GM20431 (cell line): ENCODE results near the gene RAB43.
"Not testable (repeated sequence)": the region's sequence is repeated elsewhere in the genome, so short reads cannot be mapped to it uniquely, and the experiment has no call there.

Experiments
- in situ Hi-C: fragments of 300-500 bp; cut with MseI, MboI; formaldehyde crosslinking; loops from one replicate; pipeline ENCODE4 v1.15.0; 2020; ENCODE audit warnings: low sequenced_read_pairs; ENCODE audit not compliant: unreplicated experiment

RAB43 gene

DNA sequence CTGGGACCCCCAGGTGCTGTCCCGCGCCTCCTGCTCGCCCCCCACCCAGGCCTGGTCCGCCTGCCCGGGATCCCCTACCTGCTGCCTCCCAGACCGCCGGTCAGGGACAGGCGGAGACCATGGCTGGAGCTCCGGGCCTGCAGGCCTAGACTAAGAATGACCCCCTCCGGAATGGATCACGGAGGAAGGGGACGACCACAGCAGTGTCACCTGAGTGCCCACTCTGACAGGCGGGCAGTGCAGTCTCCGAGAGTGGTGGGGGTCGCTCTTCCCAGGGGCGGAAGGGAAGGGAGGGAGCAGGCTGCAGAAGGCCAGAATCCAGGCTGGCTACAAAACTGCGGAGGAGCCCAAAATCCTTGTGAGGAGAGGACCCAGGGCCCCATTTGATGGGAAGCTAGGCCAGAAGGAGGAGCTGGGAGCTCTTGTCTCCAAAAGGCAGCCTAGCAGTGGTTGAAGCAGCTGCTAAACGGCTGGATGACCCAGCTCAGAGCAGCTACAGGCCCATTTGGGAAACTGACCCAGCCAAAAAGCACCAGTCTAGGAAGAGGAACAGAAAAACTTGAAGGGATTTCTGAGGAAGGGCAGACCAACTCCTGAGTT, 908 bp upstream of the RAB43 start:
- in situ Hi-C loops, result no loop called here

DNA sequence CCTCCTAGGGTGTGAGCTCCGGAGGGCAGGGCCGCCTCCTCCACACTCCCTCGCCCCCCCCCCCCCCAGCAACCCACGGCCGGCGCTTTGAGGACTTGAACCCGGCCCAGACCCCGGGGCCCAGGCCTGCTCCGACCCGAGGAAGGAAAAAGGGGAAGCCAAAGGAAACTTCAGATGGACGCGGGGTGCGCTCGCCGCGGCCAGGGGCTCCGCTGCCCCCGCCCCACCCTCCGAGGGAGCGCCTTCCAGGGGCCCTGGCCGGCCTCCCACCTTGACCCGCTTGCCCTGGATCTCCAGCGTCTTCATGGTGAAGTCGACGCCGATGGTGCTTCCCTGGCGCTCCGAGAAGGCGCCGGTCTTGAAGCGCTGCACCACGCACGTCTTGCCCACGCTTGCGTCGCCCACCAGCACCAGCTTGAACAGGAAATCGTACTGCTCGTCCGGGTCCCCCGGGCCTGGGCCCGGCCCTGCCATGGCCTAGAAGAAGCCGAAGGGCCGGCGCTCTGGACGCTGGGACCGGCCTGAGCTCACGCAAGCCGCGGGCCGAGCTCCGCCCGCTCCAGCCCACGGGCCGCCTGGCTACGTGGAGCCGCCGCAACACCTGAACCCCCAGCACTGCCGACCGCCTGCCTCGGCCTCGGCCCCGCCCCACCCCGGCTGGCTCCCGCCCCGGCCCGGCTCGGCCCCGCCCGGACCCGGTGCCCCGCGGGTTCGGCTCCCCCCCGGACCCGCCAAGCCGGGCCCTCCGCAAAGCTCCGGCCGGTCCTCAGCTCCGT, 400 bp downstream of the RAB43 start:
- in situ Hi-C loops, result no loop called here

DNA sequence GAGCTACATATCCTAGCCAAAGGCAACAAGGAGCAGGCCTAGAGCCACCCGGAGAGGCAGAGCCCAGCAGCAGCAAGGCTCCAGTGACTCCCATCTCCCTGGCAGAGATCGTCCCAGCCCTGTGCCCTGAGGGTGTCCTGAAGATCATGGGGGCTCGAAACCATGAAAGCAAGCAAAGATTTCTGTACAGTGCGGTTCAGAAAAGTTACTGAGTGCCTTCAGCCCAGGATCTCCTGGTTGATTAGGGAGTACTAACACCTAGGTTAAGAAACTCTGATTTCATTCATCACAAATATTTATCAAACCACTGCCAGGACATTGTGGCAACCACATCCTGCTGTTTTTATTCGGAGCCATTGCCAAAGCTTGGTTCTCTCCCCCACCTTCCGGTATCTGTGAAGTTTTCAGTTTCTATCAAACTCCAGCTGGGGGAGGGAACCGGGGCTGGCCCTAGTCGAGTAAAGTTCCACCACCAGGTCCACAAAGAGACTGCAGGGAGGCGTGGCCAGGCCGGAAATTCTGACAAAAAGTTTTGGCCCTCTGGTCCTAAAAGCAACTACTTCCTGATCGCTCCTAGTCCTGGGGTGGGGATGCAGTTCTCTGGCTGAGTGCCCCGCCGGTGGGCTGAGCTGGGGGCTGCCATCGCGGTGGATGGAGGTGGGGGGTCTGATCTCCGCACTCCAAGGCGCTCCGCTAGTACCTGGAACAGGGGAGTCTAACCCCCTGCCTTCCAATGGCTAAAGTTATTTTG, 1.2 kb downstream of the RAB43 start:
- in situ Hi-C loops, result no loop called here

DNA sequence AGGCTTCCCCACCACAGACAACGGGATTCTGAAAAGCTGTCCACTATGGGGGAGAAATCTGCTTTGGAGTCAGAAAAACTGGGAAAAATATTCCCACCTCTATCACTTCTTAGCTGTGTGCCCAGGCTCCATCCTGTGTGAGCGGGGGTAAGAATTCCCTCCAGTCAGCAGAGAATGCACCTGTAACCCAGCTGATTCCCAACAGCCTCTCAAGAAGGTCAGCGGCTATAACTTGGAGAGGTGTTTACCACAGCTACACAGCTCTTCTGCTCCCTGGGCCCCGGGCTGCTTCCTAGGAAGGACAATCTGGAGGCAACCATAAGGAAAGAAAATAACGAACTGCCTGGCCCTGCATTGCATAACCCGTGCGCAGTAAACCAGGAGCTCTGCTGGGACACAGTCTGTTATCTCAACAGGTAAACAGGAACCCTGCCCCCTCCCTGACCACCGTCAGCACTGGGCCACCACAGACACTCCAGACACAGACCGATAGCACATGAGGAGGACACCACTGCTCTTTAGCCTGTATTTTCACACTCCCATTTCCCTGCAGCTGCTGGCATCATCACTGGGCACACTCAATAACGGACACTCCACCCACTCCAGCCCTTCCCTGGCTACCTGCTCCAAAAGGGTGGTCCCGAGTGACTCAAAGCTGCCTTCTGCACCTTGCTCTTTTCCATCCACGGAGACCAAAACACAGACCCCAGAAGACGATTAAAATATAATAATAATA, 2.1 kb downstream of the RAB43 start:
- in situ Hi-C loops, result no loop called here

DNA sequence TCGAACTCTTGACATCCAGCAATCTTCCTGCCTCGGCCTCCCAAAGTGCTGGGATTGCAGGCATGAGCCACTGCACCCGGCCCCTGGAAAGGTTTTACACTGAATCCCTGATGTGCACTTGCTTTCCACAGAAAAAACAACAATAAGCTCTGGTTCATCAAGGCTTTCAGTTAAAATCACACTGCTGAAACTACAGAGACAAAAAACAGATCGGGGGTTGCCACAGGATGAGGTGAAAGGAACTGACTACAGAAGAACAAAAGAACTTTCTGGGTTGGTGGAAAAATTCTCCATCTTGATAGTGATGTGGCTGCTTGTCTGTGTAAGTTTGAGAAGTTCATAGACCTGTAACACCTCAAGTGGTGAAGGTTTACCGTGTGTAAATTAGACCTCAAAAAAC, 2.9 kb downstream of the RAB43 start:
- in situ Hi-C loops, result no loop called here

DNA sequence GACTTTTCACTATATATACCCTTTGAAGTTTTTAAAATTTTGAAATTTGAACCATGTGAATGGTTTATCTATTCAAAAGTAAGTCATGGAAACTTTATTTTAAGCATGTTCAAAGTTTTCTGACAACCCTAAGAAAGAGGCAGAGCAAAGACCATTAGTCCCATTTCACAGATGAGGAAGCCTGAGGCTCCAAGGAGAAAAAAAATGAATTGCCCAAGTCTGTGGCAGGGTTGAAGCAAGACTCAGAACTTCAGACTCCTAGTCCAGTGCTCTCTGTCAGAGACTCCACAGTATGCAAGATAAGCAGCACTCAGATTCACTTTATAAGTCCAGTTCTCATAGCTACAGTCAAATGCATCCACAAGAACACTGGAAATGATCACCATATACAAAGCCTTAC, 4.5 kb downstream of the RAB43 start:
- in situ Hi-C loops, result no loop called here

DNA sequence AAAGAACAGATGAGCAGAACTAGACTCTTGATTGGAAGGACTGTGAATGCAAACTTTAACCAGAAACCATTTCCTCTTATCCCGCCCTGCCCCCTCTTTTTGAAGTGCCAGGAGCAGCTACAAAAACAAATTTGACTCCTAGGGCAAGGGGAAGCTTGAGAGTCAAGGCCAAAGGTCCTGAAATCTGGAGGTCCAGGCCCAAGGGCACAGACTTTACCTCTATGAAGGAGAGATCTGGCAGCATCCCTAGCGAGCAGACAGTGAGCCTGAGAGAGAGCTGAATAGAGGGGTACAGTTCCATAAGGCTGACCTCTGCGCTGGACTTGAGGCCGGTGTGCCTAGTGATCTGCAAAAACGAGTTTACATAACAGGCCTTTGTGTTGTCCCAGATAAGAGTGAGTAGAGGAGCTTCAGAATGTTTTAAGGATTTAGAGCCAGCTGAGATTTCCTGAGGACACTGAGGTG, 5.1 kb downstream of the RAB43 start:
- in situ Hi-C loops, result no loop called here

DNA sequence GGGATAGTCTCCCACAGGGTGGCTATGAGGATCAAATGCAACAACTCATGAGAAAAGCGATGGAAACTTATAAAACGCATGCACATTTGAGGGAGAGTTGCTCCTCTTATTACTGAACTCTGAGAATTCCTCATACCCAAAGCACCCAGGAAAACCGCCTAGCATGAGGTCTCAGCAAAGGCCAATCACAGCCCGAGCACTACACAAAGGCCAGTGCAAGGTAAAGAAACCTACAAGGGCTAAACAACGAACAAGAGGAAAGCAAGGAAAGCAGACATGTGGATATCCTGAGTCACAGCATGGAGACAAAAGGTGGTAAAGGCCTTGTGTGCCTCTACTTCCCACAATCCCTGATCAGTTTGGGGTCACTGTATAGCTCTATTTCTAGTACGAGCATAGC, 7.1 kb downstream of the RAB43 start:
- in situ Hi-C loops, result no loop called here

DNA sequence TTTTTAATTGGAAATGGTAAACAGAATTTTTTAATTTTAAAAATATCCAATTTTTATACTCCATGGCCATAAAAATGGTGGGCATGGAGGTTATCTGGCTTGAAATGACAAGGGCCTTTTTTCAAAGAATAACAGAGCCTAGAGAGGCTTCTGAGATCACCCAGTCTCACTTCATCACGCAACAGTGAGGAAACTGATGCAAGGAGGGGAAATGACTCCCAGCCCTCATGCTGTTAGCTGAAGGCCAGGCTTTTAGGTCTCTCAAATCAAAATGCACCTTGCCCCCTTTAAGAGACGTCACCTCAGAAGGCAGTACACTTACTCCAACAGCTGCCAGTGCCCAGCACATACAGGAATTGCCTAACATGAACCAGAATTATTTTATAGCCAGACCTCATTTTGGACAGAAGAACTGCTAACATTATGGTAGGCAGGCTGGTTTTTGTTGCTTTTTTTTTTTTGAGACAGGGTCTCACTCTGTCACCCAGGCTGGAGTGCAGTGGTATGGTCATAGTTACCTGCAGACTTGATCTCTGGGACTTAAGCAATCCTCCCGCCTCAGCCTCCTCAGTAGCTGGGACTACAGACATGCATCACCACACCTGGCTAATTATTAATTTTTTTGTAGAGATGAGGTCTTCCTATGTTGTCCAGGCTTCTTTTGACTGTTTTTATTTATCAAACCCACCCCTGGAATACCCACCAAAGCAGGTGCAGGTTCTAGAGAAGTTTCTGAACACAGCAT, 9.1 kb downstream of the RAB43 start:
- in situ Hi-C loops, result no loop called here

DNA sequence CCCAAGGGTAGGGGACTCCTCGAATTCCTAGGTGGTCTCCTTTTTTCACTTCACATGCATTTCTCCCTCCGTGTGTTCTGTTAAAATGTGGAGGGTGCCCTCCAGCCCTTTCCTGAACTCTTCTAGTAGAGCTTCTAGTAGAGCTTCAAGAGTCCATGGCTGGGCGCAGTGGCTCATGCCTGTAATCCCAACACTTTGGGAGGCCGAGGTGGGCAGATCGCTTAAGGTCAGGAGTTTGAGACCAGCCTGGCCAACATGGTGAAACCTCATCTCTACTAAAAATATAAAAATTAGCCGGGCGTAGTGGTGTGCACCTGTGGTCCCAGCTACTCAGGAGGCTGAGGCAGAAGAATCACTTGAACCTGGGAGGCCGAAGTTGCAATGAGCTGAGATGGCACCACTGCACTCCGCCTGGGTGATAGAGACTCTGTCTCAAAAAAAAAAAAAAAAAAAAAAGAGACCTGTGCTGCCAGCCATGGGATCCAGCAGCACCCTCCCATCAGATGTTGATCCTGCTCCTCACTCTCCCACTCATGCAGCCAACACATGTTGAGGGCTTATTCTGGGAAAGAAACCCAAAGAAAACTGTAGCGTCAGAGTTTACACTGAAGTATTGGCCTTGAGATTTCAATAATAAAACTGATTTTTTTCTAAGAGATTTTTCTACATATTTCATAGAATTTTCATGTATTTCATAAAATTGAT, 10.4 kb downstream of the RAB43 start:
- in situ Hi-C loops, result not testable (repeated sequence)

DNA sequence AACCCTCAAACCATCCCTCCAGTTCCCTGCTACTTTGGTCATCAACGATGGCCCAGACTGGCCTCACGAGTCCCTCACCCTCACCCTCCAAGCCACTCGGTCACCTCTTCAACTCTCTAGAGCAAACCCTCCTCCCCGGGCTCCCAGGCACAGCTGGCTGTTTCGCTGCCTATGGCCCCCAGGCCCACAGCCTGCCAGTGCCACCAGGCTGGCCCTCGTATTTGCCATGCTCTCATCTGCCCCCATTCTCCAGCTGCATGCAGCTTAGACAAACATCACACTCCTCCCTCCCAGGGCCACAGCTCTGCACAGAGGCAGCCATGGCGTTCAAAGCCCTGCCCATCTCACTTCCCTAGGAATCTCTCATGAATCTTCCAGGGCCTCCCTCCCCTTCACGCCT, 13.8 kb downstream of the RAB43 start:
- in situ Hi-C loops, result no loop called here

DNA sequence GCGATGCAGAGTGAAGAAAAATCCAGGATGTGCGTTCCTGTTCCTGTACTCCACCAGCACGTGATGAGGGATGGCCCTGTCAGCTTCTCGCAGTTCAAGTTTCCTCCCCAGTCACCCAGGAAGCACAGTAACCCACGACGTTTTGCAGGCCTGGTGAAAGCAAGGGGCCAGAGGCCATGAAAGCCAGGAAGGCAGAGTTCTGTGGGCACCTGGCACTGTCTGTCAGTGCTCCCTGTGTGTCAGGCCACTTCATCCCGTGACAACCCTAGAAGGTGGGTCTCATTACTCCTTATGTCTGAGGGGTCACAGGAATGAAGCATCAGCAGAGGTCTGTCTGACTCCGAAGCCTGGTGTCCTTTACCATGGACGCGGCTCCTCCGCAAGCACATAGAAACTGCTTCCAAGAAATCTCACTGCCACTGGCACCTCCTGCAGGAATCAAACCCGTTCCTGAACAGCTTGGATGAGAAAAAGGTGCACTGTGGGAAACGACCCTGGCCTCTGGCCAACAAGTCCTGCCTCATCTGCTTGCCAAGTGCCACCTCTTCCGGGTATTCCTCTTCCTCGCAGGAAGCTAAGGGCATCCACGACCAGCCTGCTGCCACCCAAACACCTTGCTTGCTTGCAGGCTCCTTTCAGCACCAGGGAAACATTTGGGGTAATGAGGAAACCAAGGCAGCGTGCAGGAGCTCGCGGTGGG, 14.6 kb downstream of the RAB43 start:
- in situ Hi-C loops, result no loop called here

DNA sequence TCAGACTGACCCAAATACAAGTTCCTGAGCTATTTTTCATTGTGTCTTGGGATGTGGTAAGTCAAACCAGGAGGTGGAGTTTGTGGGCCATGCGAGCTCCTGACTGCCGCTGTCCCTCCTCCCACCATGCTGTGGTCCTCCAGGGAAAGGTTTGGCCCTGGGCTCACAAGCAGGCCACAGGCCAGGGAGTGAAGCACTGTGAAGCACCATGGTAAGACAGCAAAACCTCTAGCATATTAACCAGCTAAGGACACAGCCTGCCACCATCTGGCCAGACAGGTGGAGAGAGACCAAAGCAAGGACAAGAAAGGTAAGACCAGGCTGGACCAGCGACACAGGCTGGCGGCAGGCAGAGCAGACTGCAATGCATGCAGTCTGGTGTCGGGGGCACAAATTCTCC, 15.3 kb downstream of the RAB43 start:
- in situ Hi-C loops, result no loop called here

DNA sequence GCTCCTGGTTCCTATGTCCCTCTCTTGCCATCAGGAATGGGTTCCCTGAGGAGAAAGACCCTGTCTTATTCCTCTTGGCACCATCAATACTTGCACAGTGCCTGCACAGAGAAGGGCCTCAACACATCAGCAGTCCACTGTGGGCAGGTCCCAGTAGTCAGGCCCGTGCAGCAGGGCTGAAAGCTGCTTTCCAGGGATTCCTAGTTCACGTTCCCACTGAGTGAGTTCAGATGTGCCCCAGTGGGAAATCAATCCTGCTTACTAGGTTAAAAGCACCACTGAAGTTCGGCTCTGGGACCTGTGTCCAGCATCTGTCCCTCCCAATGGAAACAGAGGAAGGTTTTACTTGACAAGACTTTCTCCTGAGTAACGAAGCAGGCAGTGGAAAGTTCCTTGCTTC, 15.7 kb downstream of the RAB43 start:
- in situ Hi-C loops, result no loop called here

DNA sequence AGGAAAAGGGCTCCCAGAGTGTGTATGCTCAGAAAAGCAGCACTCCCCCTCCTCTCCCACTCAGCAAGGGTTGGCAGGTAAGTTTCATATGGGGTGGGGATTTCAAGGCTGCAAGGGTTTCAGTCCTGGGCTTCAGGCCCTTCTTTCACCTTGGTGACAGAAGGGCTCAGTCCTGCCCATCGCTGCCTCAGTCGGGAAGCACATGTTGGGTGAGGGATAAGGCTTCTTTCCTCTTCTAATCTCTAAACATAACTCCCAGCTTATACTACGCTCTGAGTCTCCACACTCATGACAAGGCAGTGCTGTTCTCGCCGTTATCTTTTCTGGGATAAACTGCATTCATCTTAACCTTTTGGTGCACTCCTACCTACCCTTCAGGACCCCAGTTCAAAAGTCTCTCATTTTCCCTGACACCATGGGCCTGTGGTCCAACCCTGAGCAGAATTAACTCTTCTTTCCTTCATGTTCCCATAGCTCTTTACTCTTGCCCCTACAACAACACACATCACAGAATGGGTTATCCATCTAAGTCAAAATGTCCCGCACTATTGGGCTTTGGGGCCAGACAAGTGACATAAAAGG, 17.0 kb downstream of the RAB43 start:
- in situ Hi-C loops, result no loop called here

DNA sequence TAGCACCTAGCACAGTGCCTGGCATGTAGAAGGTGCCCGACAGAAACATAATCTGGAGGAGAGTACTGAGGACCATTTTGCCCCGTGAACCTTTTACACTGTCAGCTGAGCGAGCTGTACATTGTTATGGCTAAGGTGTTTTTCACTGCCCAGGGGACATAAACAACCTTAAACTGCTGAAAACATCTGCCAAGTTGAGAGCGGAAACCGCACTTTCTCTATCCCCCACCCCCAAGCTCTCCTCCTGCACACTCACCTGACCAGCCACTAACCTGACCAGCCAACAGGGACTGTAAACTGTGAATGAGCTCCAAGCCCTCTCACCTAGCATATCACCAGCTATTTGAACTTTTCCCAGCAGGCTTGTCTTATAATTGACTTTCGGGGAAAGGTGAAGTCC, 17.6 kb downstream of the RAB43 start:
- in situ Hi-C loops, result no loop called here

DNA sequence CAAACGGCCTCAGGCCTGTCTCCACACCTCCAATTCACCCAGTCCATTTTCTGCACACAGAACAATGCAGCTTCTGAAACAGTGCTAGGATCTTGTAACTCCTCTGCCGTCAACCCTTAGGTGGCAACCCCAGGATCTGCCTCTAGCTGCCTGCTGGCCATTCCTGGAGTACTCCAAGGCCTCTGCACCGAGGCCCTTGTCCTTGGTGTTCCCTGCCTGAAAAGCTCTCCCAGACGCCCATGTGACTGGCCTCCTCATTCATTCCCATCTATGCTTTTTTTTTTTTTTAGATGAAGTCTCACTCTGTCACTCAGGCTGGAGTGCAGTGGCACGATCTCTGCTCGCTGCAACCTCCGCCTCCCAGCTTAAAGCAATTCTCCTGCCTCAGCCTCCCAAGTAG, 18.3 kb downstream of the RAB43 start:
- in situ Hi-C loops, result no loop called here

DNA sequence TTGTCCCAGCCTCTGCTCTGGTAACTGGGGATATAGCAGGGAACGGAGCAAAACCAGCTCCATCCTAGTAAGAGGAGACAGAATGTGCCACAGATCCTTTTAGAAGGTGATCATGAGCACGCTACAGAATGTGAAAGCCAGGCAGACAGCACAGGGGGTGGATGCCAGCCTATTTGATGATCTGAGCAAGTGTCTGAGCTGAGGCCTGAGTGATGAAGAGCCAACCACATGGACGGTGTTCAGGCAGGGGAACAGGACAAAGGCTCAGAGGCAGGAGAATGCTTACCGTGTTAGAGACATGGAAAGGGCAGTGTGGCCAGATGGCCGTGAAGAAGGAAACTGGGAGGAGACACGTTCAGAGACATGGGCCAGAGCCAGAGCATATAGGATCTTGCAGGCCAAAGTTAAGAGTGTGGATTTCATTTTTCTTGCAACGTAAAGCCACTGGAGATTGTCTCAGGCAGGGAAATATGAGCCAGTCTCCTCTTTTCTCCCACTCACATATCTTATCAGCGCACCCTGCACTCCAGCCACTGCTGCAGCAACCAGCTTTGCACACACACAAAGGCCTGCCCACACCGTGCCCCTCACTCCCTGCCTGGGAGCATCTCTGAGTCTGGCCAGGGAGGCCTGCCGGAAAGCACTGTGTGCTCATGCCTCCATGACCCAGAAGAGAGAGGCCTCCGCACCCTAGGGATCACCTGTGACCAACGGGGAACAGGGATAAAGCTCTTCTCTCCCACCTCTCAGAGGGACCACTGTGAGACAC, 20.1 kb downstream of the RAB43 start:
- in situ Hi-C loops, result no loop called here
